GM12878 (cell line): ENCODE results near the gene RAB31. TPM values are rescaled to one million over a fixed set of nuclear protein-coding genes. Genes with fewer than 3 reads are reported as not detected.
A peak's percentile ranks its signal among the peaks of the same experiment; 100 is the strongest.

Experiments used
- ATAC-seq: fragments of 200-7000 bp; cut with Tn5 transposase; 3 replicates; pipeline ENCODE4 v1.9.1; 2020; ENCODE audit warnings: mild to moderate bottlenecking, moderate library complexity
- BruUV-seq: library from RNA; stranded (reverse); fragments of 400-500 nt; replicated peaks from 2 replicates; lab custom pipeline; 2021; lab: Mats Ljungman, UMichigan
- CTCF ChIA-PET: fragments of 300-600 bp; sonication (Branson Sonifier 250); formaldehyde crosslinking; extraction: SDS; loops from one replicate; lab custom pipeline; 2021; ENCODE audit warnings: inconsistent platforms; lab: Yijun Ruan, JAX
- POLR2A ChIA-PET: fragments of 350-600 bp; formaldehyde crosslinking; extraction: SDS; loops from one replicate; lab custom pipeline; 2021; ENCODE audit warnings: inconsistent platforms; lab: Charles Lee
- RAD21 ChIA-PET: fragments of 300-600 bp; sonication (Branson Sonifier 250); formaldehyde crosslinking; loops from one replicate; lab custom pipeline; 2023; ENCODE audit warnings: antibody characterized with exemption; ENCODE audit not compliant: unreplicated experiment; lab: Charles Lee
- SMC1A ChIA-PET: fragments of 300-600 bp; sonication (Branson Sonifier 250); formaldehyde crosslinking; loops from one replicate; lab custom pipeline; 2023; ENCODE audit not compliant: unreplicated experiment, uncharacterized antibody; lab: Charles Lee
- DNase-seq: peaks from one replicate; pipeline ENCODE4 v3.0.0-alpha.2; 2011; ENCODE audit warnings: low read depth, low spot score
- FAIRE-seq: peaks from 3 replicates; lab custom pipeline; 2011; peaks lifted over from hg19 to GRCh38; lab: Jason Lieb, UNC
- H2AFZ ChIP-seq: 2 replicates; pipeline ENCODE4 v1.6.0; 2011; ENCODE audit warnings: low read depth, low read length, control low read depth; ENCODE audit not compliant: control insufficient read depth
- H3K27ac ChIP-seq: 2 replicates; pipeline ENCODE4 v1.5.1; 2011; ENCODE audit warnings: control low read depth; ENCODE audit not compliant: control insufficient read depth, insufficient read depth
- H3K27me3 ChIP-seq, 2 experiments: replicated peaks in 1 of 2; 2 replicates each; pipeline versions ENCODE4 v1.6.0 to v1.6.1; 2011; ENCODE audit warnings: low read length in 1 of 2; ENCODE audit not compliant: control insufficient read depth in 2 of 2, insufficient read depth in 2 of 2
- H3K36me3 ChIP-seq, 2 experiments: 2 replicates each; pipeline ENCODE4 v1.5.1; 2011; ENCODE audit warnings: low read length in 1 of 2; ENCODE audit not compliant: control insufficient read depth in 2 of 2, insufficient read depth in 2 of 2
- H3K4me1 ChIP-seq: 2 replicates; pipeline ENCODE4 v1.6.1; 2011; ENCODE audit warnings: mild to moderate bottlenecking, low read length, moderate library complexity, mixed read lengths; ENCODE audit not compliant: control insufficient read depth, insufficient read depth
- H3K4me2 ChIP-seq: 2 replicates; pipeline ENCODE4 v1.6.0; 2011; ENCODE audit warnings: control low read depth; ENCODE audit not compliant: control insufficient read depth, insufficient read depth
- H3K4me3 ChIP-seq: fragments of 200-600 bp; sonication (generic); 2 replicates; pipeline ENCODE4 v1.5.1; 2016
- H3K79me2 ChIP-seq: 2 replicates; pipeline ENCODE4 v1.6.0; 2011; ENCODE audit warnings: low read length; ENCODE audit not compliant: control insufficient read depth, insufficient read depth
- H3K9ac ChIP-seq: 2 replicates; pipeline ENCODE4 v1.8.0; 2011; ENCODE audit warnings: low read length, control low read depth, mixed read lengths; ENCODE audit not compliant: control insufficient read depth, insufficient read depth
- H3K9me3 ChIP-seq: replicated peaks from 3 replicates; pipeline ENCODE4 v1.5.1; 2011; ENCODE audit warnings: mild to moderate bottlenecking, low read length; ENCODE audit not compliant: control insufficient read depth, insufficient read depth
- H4K20me1 ChIP-seq: 2 replicates; pipeline ENCODE4 v1.6.0; 2011; ENCODE audit not compliant: control insufficient read depth, insufficient read depth
- BHLHE40 ChIP-seq, 2 experiments: fragments of 450-650 bp in 1 of 2; IDR thresholded peaks; 2 replicates each; pipeline ENCODE4 v1.6.1; 2011 to 2017; ENCODE audit warnings: low read depth in 2 of 2, borderline replicate concordance in 1 of 2, improper control_type of control experiment in 1 of 2, low read length in 1 of 2, mild to moderate bottlenecking in 1 of 2
- POLR2AphosphoS2 ChIP-seq: IDR thresholded peaks from 2 replicates; pipeline ENCODE4 v1.6.1; 2011; ENCODE audit warnings: low read depth, mild to moderate bottlenecking, low read length, improper control_type of control experiment, moderate library complexity
- RCOR1 ChIP-seq: conservative IDR thresholded peaks from 2 replicates; pipeline ENCODE4 v1.6.1; 2012; ENCODE audit warnings: low read depth, low read length, improper control_type of control experiment
- WGBS: methylation state at CpG from one replicate; pipeline ENCODE4 v1.1.6; 2016; ENCODE audit warnings: low lambda C conversion rate; ENCODE audit not compliant: insufficient replicate concordance, insufficient coverage; ENCODE audit errors: missing lambda C conversion rate; 5-methylcytosine and 5-hydroxymethylcytosine counted together
- in situ Hi-C: fragments of 300-500 bp; cut with MboI; formaldehyde crosslinking; loops from 9 replicates; pipeline ENCODE4 v1.14.3; 2018; ENCODE audit warnings: mixed read lengths
- intact Hi-C: fragments of 100-400 bp; cut with micrococcal nuclease; formaldehyde crosslinking; loops from one replicate; pipeline ENCODE4 v1.14.2; 2022; ENCODE audit not compliant: unreplicated experiment
- polyA plus RNA-seq, 11 experiments: library from polyadenylated mRNA; depleted of rRNA in 4 of 11; unstranded in 6 of 11; stranded (reverse) in 5 of 11; fragments of >200 nt; fragmentation: Nextera tagmentation in 4 of 11; fragmentation: Illumina TruSeq in 1 of 11; extraction: Ambion mirVana in 4 of 11; extraction: Trizol in 1 of 11; gene quantifications; 1 replicate in 1 of 11; 2 replicates in 10 of 11; pipeline versions ENCODE4 v1.2.1 to v1.2.3, GENCODE V29; 2011 to 2016; ENCODE audit warnings: inconsistent platforms in 2 of 11, missing spikeins in 2 of 11, low read depth in 1 of 11
- total RNA-seq, 4 experiments: library from RNA; depleted of rRNA in 3 of 4; stranded (reverse); fragments of >200 nt in 3 of 4; fragmentation: Illumina TruSeq in 1 of 4; extraction: Trizol in 1 of 4; gene quantifications; 2 replicates each; pipeline versions ENCODE4 v1.2.1 to v1.2.3, GENCODE V29; 2013 to 2021

RAB31 gene
- total and polyA plus RNA-seq, 10 of the 15 experiments (the other 5 are each of a cell fraction or from before 2014, with no cell fraction given) = 0.80 to 23.3 (median 12.2) TPM

GRCh38 chr18:9868857-9869714 lies 161.0 kb downstream of the RAB31 start:
- Histone ChIP-seq H4K20me1 (no peaks in the 10 kb centered on the region), H3K4me1 (peaks cover 11% of the 10 kb centered on the region), H3K4me2 (no peak overlapping the region), H3K4me3 (no peak overlapping the region), H3K36me3 (no peaks in the 10 kb centered on the region), H3K27ac (no peak overlapping the region), H3K27me3 (no peaks in the 10 kb centered on the region), H3K9ac (no peak overlapping the region), H3K79me2 (no peaks in the 10 kb centered on the region), H3K9me3 (peaks cover 9% of the 10 kb centered on the region; the same call in 2 of the 3 replicates), H2AFZ (no peak overlapping the region)
- ChIA-PET POLR2A (interaction anchor here (0.6 to 0.8 kb wide), 2 partner anchors 258 to 551 kb away, joined by 3 to 4 read pairs; no protein-coding TSS in a partner anchor), RAD21 (no interaction called here), SMC1A (interaction anchor here (0.5 to 1.2 kb wide), 3 partner anchors 7 to 39 kb away, joined by 3 to 5 read pairs (median 3); no protein-coding TSS in a partner anchor), CTCF (no interaction called here)
- TF ChIP-seq POLR2AphosphoS2 = no peak
- TF ChIP-seq BHLHE40 (IDR thresholded peaks at IDR 0.05; ENCODE audit: borderline replicate concordance in 1 of 2, low read depth in 2 of 2, low read length in 1 of 2) = no peak
- no peak for TF ChIP-seq RCOR1
- in situ Hi-C loops = no loop called here
- DNase-seq = no peak
- peak; percentile 13 for FAIRE-seq
- 73% methylated on average over 6 of the region's 6 CpGs for WGBS
- intact Hi-C loops = no loop called here
- no TSS peak for BruUV-seq
- no peak for ATAC-seq
